Measurements from ENCODE around the gene CCNL2. TPM values are rescaled to one million over a fixed set of nuclear protein-coding genes. Genes with fewer than 3 reads are reported as not detected.
"Not testable (repeated sequence)": the region's sequence is repeated elsewhere in the genome, so short reads cannot be mapped to it uniquely, and the experiment has no call there.

CCNL2 gene
- polyA plus RNA-seq, 3 donors = 183 to 230 (median 206) TPM

DNA sequence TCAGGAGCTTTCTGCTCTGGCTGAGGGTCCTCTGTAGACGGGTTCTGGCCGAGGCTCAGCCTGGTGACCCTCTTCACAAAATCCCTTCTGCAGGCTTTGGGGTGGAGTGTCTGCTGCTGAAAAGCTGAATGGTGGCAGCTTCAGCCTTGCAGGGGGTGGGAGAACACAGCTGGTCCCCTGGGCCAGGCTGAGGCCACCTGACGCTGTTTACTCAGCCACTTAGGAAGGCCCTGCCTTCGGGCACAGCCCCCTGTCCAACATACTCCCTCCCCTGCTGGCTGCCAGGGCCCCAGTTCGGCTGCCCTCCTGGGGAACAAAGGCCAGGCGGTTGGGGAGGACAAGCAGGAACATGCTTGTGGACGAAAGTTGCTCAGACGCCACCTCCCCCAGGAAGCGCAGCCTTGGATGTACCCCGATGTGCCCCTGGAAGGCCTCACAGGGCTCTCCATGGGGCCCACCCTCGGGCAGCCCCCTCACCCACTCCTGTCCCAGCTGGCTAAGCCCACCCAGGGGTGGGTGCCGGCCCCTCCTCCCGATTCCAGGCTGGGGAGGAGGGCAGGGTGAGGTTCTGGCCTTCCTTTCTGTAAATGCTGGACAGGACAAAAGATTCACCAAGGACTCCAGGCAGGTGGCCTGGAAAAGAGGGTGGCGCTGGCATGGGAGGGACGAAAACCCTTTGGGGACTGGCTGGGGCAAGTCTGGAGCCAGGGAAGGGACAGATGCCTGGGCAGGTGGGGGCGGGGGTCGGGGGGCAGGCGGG, 22.2 kb upstream of the CCNL2 start, which contains the start of gene ANKRD65:
TSS of gene ANKRD65 (minus strand) at position 130 of the 760 bp plus-strand sequence. CDS start 271 bp downstream, outside the sequence.
- no peak for DNase-seq (ENCODE audit: low read depth in 3 of 3, low spot score in 2 of 3)

DNA sequence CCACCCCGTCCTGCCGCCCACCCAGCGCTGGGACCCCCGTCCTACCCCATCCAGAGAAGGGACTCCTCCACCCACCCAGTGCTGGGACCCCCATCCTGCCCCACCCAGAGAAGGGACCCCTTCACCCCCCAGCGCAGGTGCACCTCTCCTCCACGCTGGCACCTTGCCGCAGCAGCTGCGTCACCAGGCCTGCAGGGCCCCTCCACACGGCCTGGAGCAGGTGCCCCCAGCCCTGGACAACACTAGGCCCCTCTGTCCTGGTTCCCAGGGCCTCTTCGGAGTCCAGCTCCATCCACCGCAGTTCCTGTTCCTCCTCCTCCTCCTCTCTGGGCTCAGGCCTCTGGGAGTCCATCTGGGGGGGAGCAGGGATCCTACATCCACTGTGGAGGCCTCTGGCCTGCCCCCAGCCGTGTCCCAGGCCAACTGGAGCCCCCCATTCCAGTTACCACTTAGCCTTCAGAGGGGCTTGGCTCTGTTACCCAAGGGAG, 21.6 kb upstream of the CCNL2 start:
- DNase-seq (ENCODE audit: low read depth in 3 of 3, low spot score in 2 of 3) = no peak

DNA sequence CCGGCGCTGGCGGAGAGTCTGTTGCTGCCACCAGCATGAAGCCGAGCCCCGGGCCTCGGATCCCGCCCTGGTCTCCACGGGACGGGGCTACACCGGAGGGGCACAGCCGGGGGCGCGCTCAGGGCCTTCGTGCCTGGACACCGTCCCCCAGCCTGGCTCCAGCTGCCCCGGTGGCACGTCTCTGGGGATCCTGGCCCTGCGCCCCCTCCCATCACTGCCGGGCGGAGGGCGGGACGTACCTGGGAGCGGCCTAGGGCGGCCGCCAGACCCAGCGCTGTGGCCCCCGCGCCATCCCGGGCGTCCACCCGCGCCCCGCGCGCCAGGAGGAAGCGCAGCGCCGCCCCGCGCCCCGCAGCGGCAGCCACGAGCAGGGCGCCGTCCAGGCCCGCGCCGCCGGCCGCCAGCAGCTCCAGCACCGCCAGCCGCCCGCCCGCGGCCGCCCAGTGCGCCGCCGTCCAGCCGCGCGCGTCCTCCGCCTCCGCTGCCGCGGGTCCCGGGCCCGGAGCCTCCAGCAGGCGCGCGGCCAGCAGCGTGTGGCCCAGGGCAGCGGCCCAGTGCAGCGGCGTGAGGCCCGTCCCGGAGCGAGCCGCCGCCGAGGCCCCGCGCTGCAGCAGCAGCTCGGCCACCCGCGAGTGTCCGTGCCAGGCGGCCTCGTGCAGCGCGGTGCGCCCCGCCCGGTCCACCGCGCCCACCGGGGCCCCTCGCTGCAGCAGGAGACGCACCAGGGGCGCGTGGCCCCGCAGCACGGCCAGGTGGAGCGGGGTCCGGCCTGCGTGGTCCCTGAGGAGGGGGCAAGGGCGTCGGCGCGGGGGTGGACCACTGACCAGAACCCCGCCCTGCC, 20.9 kb upstream of the CCNL2 start:
- no peak for DNase-seq (ENCODE audit: low read depth in 3 of 3, low spot score in 2 of 3)

DNA sequence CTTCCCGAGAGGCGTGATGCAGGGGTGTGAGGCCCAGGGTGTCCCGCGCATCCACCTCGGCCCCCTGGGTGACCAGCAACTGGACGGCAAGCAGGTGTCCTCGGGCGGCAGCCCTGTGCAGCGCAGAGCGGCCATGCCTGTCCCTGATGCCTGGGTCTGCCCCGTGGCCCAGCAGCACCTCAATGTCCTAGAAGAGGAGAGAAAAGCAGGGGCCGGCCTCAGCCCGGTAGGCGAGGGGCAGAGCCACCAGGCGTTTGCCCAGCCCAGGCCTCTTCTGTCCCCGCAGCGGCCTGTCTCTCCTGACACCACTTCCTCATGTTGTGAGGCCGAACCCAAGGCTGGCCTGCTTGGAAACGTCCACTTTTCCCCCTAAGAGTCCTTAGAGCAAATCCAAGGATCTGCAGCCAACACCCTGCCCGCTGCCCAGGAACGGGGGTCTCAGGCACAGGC, 20.3 kb upstream of the CCNL2 start:
- no peak for DNase-seq (ENCODE audit: low read depth in 3 of 3, low spot score in 2 of 3)

DNA sequence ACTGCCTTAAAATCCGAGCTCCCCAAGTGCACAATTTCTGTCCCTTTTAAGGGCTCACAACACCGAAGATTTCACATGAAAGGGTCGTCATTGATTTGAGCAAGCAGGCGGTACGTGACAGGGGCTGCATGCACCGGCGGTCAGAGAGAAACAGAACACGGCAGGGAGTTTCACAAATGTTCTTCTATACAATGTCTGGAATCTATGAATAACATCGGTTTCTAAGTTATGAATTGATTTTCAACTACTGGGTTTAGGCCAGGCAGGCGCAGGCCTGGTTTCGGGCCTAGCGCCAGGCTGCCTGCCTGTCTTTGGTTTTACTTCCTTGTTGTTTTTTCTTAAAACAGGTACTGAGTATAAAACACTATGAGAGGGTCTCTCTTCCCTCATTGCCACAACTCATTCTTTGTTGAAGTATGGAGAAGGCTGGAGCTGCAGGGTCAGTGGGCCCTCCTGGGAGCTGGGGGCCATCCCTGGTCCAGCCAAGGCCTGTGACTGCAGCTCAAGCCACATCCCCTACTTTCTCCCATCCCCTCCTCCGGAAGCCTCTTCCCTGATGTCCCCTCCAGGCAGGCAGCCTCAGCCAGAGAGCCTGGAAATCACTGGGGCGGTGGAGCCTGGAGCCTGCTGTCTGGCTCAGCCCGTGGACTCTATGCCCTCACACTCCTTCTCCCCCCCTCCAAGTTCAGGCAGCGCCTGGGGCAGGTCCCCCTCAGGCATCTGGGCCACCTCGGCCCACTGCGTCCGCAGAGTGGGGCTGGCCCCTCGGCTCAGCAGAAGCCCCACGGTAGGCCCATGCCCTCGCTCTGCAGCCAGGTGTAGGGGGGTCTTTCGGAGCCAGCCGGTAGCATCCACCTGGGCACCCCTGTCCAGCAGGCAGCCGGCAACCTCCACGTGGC, 19.6 kb upstream of the CCNL2 start:
- no peak for DNase-seq (ENCODE audit: low read depth in 3 of 3, low spot score in 2 of 3)

DNA sequence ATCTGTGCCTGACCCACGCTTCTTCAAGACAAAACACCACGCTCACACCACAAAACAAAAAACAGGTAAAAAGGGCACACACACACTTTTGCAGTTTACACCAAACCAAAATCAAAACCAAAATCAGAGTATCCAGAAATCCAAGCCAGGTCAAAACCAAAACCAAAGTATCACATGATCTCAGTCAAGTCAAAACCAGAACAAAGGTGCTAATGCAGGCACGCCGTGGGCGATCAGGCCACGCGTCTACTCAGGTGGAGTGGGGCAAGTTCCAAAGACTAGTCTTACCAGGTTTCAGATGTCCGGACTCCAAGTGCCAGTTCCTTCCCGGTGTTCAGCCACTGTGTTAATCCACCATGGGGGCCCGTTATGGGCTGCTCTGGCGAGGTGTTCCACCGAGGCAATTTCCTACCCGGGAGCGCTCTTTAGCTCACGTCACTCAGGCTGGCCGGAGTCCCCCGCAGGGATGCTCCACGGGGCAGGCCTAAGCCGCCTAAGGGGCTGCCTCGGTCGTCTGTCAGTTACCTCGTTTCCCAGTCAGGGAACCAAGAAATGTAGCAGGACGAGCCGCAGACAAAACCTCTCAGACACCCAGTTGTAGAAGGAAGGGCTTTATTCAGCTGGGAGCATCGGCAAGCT, 18.8 kb upstream of the CCNL2 start:
- not testable (repeated sequence) for DNase-seq (ENCODE audit: low read depth in 3 of 3, low spot score in 2 of 3)

DNA sequence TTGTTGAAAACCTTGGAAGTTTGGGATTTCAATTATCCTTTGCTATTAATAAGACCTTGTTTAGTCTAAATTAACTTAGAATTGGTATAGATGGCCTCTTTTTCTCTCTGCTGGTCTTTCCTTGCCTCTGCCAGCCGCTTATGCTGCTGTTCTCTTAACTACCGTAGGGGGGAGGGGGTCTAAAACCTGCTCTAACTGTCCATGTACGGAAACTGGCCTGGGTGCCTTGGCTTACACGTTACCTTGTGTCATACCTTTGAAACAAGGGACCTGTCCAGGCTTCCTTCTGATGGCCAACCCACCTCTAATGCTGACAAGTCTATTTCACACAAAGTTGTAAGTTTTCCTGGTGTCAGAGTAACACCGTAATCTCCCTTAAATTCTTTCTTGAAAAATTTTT, 18.3 kb upstream of the CCNL2 start:
- DNase-seq (ENCODE audit: low read depth in 3 of 3, low spot score in 2 of 3) = not testable (repeated sequence)

DNA sequence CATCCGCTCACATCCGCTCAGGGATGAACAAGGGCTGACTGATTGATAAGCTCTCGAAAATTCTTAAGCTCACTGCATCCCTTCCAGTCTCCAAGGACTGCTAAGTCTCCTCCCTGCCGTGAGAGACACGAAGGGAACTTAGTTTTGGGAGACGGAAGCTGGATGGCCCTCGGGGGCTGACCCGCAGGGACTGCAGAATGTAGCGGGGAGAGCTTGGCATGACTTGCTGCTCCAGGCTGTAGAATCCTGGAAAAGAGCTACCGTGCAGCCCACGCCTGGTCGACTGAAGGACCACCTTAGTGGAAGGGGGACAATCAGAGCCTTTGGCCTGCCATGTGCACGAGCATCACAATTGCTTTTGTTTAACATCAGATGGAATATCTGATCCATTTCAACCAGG, 16.6 kb upstream of the CCNL2 start:
- no peak for DNase-seq (ENCODE audit: low read depth in 3 of 3, low spot score in 2 of 3)

DNA sequence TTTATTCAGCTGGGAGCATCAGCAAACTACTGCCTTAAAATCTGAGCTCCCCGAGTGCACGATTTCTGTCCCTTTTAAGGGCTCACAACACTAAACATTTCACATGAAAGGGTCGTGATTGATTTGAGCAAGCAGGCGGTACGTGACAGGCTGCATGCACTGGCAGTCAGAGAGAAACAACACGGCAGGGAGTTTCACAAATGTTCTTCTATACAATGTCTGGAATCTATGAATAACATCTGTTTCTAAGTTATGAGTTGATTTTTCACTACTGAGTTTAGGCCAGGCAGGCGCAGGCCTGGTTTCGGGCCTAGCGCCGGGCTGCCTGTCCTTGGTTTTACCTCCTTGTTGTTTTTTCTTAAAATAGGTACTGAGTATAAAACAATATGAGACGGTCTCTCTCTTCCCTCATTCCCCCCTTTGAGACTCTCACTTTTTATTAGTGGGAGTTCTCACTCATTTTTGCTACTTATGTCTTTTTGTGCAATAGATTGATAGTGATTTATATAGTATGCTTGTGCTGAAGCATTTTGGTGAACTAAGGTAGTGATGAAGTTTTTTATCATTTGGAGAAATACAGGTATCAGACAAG, 13.3 kb upstream of the CCNL2 start:
- not testable (repeated sequence) for DNase-seq (ENCODE audit: low read depth in 3 of 3, low spot score in 2 of 3)

DNA sequence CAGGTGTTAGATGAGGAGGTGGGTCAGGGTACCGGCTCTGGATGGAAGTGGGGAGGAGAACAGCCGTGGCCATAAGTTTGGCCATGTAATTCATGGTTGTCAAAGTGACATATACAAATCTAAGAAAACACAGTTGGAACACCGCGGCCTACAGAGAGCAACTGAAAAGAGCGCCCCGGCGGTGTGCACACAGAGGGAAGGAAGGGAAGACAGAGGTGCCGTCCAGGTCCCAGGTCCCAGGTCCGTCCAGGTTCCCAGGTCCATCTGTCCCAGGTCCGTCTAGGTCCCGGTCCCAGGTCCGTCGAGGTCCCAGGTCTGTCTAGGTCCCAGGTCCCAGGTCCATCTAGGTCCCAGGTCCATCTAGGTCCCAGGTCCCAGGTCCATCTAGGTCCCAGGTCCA, 12.5 kb upstream of the CCNL2 start:
- DNase-seq (ENCODE audit: low read depth in 3 of 3, low spot score in 2 of 3) = no peak

DNA sequence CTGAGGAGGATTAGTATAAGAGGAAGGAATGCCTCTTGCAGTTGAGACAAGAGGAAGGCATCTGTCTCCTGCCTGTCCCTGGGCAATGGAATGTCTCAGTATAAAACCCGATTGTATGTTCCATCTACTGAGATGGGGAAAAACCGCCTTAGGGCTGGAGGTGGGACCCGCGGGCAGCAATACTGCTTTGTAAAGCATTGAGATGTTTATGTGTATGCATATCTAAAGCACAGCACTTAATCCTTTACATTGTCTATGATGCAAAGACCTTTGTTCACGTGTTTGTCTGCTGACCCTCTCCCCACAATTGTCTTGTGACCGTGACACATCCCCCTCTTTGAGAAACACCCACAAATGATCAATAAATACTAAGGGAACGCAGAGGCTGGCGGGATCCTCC, 11.1 kb upstream of the CCNL2 start:
- not testable (repeated sequence) for DNase-seq (ENCODE audit: low read depth in 3 of 3, low spot score in 2 of 3)

DNA sequence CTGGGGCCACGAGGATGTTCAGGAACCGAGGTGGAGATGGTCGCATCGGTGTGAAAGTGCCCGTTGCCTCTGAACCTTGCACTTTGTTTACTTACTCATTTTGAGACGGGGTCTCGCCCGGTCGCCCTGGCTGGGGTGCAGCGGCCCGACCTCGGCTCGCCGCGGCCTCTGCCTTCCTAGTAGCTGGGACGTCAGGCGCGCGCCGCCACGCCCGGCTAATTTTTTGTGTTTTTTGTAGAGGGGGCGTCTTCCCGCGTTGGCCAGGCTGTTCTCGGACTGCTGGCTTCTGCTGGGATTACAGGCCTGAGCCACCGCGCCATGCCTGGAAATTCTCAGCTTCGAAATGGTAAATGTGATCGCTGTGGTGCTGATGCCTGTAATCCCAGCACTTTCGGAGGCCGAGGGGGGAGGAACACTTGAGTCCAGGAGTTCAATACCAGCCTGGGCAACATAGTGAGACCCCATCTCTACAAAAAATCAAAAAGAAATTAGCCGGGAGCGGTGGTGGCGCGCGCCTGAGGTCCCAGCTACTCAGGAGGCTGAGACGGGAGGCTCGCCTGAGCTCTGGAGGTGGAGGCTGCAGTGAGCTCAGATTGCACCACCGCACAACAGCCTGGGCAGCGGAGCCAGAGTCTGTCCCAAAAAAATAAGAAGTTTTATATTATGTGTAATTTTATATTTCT, 8.6 kb upstream of the CCNL2 start:
- DNase-seq (ENCODE audit: low read depth in 3 of 3, low spot score in 2 of 3) = no peak

DNA sequence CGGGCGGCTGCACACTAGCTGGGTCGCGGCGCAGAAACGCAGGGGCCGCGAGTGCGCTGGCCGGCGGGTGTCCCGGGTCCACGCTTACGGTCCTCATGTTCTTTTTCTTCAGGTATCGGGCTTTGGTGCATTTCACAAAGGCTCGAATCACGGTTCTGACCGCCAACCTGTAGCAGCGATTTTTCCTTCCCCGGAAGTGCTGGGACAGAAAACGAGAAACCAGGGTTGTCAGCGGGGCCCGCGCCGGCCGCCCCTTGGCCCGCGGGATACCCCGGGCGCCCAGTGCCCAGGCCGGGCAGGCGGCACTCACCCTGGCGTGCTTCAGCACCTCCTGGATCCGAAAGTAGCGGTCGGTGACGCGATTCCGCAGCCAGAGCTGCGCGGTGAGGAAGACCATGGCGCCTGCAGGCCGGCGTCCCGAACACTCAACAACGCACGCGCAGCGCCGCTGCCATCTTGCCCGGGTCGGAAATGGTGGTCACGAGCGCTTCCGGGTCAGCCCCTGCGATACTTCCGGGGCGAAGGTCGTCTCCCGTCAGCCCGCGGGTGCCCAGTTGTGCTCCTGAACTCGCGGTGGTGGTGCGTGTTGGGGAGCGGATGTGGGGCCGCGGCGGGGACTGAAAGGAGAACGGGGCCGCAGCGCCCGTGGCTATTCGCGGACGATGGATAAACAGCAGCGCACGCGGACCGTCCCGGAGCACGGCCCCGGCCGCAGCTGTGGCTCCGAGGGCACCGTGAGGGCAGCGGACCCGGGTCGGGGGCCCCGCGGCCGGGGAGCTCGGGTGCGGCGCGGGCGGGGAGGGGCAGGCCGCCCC, 7.9 kb upstream of the CCNL2 start, which contains the start of gene MRPL20:
TSS of gene MRPL20 (minus strand) at position 473 of the 815 bp plus-strand sequence. CDS start at position 397, 76 bp downstream.
- DNase-seq (ENCODE audit: low read depth in 3 of 3, low spot score in 2 of 3) = peak; percentile 80 to 89 (median 85)

DNA sequence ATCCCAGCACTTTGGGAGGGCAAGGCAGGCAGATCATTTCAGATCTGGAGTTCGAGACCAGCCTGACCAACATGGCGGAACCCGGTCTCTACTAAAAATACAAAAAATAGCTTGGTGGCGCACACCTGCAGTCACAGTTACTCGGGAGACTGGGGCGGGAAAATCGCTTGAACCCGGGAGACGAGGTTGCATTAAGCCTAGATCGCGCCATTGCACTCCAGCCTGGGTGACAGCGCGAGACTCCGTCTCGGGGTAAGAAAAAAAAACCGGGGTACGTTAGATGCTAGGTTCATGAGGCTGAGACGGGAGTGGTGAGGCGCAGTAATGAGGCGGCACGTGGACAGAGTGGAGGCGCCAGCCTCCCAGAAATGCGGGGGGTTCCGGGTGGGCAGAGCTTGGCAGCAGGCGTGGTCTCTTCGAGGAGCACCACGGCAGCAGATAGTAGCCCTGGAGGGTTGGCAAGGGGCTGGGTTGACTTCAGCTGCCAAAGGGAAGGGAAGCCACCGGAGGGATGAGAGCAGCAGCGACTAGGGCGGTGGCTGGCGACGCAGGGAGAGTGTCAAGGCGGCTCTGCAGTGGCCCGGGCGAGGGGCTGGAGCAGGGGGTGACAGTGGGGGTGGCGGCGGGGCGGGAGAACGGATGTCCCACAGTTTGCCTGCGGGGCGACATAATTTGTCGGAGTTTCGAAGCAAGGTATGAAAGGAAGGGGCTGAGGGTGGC, 7.1 kb upstream of the CCNL2 start:
- DNase-seq (ENCODE audit: low read depth in 3 of 3, low spot score in 2 of 3) = no peak

DNA sequence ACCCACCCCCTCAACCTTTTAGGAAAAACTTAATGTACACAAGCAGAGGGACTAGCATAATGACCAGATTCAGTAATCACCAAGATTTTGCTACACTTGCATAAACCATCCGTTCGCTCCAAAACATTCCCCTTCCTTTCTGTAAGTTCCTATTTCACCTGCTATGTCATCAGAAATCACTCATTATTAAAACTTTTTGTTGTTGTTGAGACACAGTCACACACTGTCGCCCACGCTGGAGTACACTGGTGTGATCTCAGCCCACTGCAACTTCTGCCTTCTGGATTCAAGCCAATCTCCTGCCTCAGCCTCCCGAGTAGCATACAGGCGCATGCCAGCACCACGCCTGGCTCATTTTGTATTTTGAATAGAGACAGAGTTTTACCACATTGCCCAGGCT, 4.5 kb upstream of the CCNL2 start:
- DNase-seq (ENCODE audit: low read depth in 3 of 3, low spot score in 2 of 3) = no peak

DNA sequence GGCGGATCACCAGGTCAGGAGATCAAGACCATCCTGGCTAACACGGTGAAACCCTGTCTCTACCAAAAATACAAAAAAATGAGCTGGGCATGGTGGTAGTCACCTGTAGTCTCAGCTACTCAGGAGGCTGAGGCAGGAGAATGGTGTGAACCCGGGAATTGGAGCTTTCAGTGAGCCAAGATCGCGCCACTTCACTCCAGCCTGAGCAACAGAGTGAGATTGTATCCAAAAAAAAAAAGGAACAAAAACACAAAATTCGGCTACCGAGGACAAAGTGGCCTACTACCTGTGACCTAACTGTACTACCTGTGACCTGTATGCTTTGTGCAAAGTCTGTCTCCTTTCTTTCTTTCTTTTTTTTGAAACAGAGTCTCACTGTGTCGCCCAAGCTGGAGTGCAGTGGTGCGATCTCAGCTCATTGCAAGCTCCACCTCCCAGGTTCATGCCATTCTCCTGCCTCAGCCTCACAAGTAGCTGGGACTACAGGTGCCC, 3.8 kb upstream of the CCNL2 start:
- DNase-seq (ENCODE audit: low read depth in 3 of 3, low spot score in 2 of 3) = not testable (repeated sequence)
